NCI-H748 (cell line): ENCODE measurements around the gene GNPTG.

Experiments used
- DNase-seq: peaks from one replicate; lab custom pipeline; 2025; ENCODE audit not compliant: unreplicated experiment; lab: John Stamatoyannopoulos, UW

The GNPTG gene

GRCh38 chr16:1392826-1393225 is 41.1 kb downstream of the GNPTG start:
- DNase-seq: no peak

GRCh38 chr16:1393613-1394176 is 42.0 kb downstream of the GNPTG start:
- no peak for DNase-seq

DNA sequence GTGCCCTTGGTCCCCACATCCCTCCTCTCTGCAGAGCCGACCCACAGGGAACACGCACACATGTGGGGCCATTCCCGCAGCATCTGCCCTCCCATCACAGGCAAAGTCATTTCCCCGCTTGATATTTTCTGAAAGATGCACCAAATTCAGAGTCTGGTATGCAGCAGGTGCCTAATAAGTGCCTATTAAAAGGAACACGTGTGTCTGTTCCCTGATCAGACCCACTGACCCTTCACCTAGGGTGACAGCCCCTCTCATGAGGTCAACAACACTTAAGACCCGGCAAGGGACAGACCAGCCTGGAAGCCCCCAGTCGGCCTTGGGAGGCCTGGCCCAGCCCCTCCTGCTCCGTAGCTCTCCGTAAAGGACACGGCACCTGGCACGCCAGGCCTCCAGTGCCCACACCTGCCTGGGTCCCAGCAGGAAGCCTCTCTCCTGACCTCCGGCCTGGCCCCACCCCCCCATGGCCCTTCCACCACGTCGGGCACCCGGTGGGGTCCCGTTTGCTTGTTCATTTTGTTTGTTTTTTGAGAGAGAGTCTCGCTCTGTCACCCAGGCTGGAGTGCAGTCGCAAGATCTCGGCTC is 42.7 kb downstream of the GNPTG start:
- no peak for DNase-seq

GRCh38 chr16:1395444-1396031 is 43.8 kb downstream of the GNPTG start:
- no peak for DNase-seq

- DNase-seq: no peak
Observed at GRCh38 chr16:1397779-1398178, 46.0 kb downstream of the GNPTG start.

GRCh38 chr16:1398351-1398750 is 46.6 kb downstream of the GNPTG start:
- no peak for DNase-seq

DNA sequence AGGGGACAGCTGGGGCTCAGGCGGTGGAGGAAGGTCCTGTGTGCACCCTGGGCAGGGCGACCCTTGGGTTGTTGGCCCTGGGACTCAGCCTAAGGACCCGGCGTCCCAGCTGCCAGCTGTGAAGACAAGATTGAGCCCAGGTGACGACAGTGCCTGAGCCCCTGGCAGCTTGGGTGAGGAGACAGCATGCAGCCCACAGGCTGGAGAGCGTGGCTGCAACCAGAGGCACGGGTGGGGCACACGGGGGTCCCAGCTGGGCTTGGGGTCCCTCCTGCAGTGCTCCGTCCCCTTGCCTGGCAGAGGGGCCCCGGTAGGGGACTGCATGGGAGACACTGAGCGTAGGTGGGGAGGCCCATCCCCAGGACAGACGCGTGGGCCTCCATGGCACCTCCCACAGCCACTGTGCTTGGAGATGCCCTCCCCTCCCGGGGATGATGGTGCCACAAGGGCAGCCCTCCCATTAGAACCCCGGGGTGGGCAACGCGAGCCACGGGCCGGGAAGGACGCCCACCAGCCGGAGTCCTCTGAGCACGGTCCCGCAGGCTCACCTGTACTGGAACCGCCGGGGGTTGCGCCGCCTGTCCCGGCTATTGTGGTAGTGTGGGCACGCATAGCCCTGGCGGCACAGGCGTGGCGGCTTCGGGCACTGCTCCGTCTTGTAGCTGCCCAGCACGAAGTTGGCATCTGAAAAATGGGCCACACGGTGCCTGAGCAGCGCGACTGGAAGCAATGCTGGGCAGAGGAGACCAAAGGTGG is 47.3 kb downstream of the GNPTG start:
- DNase-seq: no peak

GRCh38 chr16:1401061-1401757 is 49.5 kb downstream of the GNPTG start:
- no peak for DNase-seq

GRCh38 chr16:1401758-1402154 is 50.0 kb downstream of the GNPTG start:
- no peak for DNase-seq

- no peak for DNase-seq
Observed at GRCh38 chr16:1403036-1403435, 51.3 kb downstream of the GNPTG start.

- no peak for DNase-seq
Observed at GRCh38 chr16:1403733-1404132, 52.0 kb downstream of the GNPTG start.

GRCh38 chr16:1407753-1408152 is 56.0 kb downstream of the GNPTG start:
- DNase-seq: no peak

GRCh38 chr16:1408171-1408837 is 56.6 kb downstream of the GNPTG start:
- DNase-seq: peak; percentile 79

- no peak for DNase-seq
Observed at GRCh38 chr16:1412847-1413246, 61.1 kb downstream of the GNPTG start.
